Activated gamma-delta T cell treated with anti-CD3 and anti-CD28 coated beads, Interleukin-2, amount 50 U/mL, for 16 hours (primary cell): ENCODE data around the gene ARL15.
"Not testable (repeated sequence)": the region's sequence is repeated elsewhere in the genome, so short reads cannot be mapped to it uniquely, and the experiment has no call there.

Source experiments
- DNase-seq: peaks from one replicate; pipeline ENCODE4 v3.0.0-alpha.2; 2020; ENCODE audit warnings: low read depth

The ARL15 gene

GRCh38 chr5:53982319-53982718, 328.1 kb downstream of the ARL15 start:
- not testable (repeated sequence) for DNase-seq

GRCh38 chr5:53980061-53980460, 330.3 kb downstream of the ARL15 start:
- no peak for DNase-seq

GRCh38 chr5:53974021-53974420, 336.4 kb downstream of the ARL15 start:
- DNase-seq, result no peak

- no peak for DNase-seq
Observed at GRCh38 chr5:53972314-53972713, 338.1 kb downstream of the ARL15 start.

GRCh38 chr5:53971551-53971950, 338.8 kb downstream of the ARL15 start:
- DNase-seq, result no peak

- no peak for DNase-seq
Observed at GRCh38 chr5:53971131-53971530, 339.2 kb downstream of the ARL15 start.

- DNase-seq, result no peak
Observed at GRCh38 chr5:53970475-53970874, 339.9 kb downstream of the ARL15 start.

- DNase-seq, result no peak
Observed at GRCh38 chr5:53969176-53969730, 341.1 kb downstream of the ARL15 start.

GRCh38 chr5:53965459-53965858, 344.9 kb downstream of the ARL15 start:
- DNase-seq, result no peak

- DNase-seq, result no peak
Observed at GRCh38 chr5:53963958-53964357, 346.4 kb downstream of the ARL15 start.

- no peak for DNase-seq
Observed at GRCh38 chr5:53962306-53962705, 348.1 kb downstream of the ARL15 start.

- no peak for DNase-seq
Observed at GRCh38 chr5:53956632-53957031, 353.7 kb downstream of the ARL15 start.

- DNase-seq, result no peak
Observed at GRCh38 chr5:53956196-53956595, 354.2 kb downstream of the ARL15 start.

- no peak for DNase-seq
Observed at GRCh38 chr5:53950621-53951020, 359.8 kb downstream of the ARL15 start.

- DNase-seq, result no peak
Observed at GRCh38 chr5:53948598-53948997, 361.8 kb downstream of the ARL15 start.

- DNase-seq, result no peak
Observed at GRCh38 chr5:53946405-53947100, 363.8 kb downstream of the ARL15 start.

GRCh38 chr5:53944981-53945380, 365.4 kb downstream of the ARL15 start:
- DNase-seq, result no peak

GRCh38 chr5:53943938-53944337, 366.4 kb downstream of the ARL15 start:
- no peak for DNase-seq

- DNase-seq, result no peak
Observed at GRCh38 chr5:53942724-53943123, 367.6 kb downstream of the ARL15 start.

- DNase-seq, result no peak
Observed at GRCh38 chr5:53940921-53941320, 369.5 kb downstream of the ARL15 start.

GRCh38 chr5:53937467-53937866, 372.9 kb downstream of the ARL15 start:
- no peak for DNase-seq

GRCh38 chr5:53936481-53937352, 373.7 kb downstream of the ARL15 start:
- DNase-seq, result no peak
